Neural progenitor cell (in vitro differentiated cells): ENCODE measurements around the gene MED6. TPM values are rescaled to one million over a fixed set of nuclear protein-coding genes. Genes with fewer than 3 reads are reported as not detected.
A peak's percentile ranks its signal among the peaks of the same experiment; 100 is the strongest.

ENCODE experiments used
- DNase-seq: peaks from one replicate; pipeline ENCODE4 v3.0.0-alpha.2; 2016; ENCODE audit warnings: low spot score
- H2AFZ ChIP-seq: fragments of 200-600 bp; sonication (generic); replicated peaks from 2 replicates; pipeline ENCODE4 v1.6.1; 2016; ENCODE audit warnings: antibody characterized with exemption
- H3F3A ChIP-seq: fragments of 200-600 bp; sonication (generic); 2 replicates; pipeline ENCODE4 v1.6.1; 2016; ENCODE audit warnings: antibody characterized with exemption, low read depth
- H3K27ac ChIP-seq: fragments of 200-600 bp; sonication (generic); 2 replicates; pipeline ENCODE4 v1.5.1; 2016; ENCODE audit warnings: mild to moderate bottlenecking
- H3K27me3 ChIP-seq: fragments of 200-600 bp; sonication (generic); 2 replicates; pipeline ENCODE4 v1.6.1; 2016; ENCODE audit warnings: mild to moderate bottlenecking, moderate library complexity
- H3K36me3 ChIP-seq: fragments of 200-600 bp; sonication (generic); 2 replicates; pipeline ENCODE4 v1.5.1; 2016
- H3K4me1 ChIP-seq: fragments of 200-600 bp; sonication (generic); 2 replicates; pipeline ENCODE4 v1.6.1; 2016; ENCODE audit warnings: mixed run types
- H3K4me2 ChIP-seq: fragments of 200-600 bp; sonication (generic); 2 replicates; pipeline ENCODE4 v1.6.1; 2016
- H3K4me3 ChIP-seq: fragments of 200-600 bp; sonication (generic); 2 replicates; pipeline ENCODE4 v1.5.1; 2016
- H3K79me2 ChIP-seq: fragments of 200-600 bp; sonication (generic); 2 replicates; pipeline ENCODE4 v1.6.1; 2016; ENCODE audit warnings: low read depth
- H3K9ac ChIP-seq: fragments of 200-600 bp; sonication (generic); 2 replicates; pipeline ENCODE4 v1.6.1; 2016
- H3K9me3 ChIP-seq: fragments of 200-600 bp; sonication (generic); 2 replicates; pipeline ENCODE4 v1.5.1; 2016; ENCODE audit warnings: low read depth
- H4K20me1 ChIP-seq: fragments of 200-600 bp; sonication (generic); 2 replicates; pipeline ENCODE4 v1.6.1; 2016; ENCODE audit warnings: low read depth
- H3K27ac Mint-ChIP-seq: 3 replicates; pipeline ENCODE4 v1.8.0; 2021; ENCODE audit warnings: mixed read lengths
- H3K27me3 Mint-ChIP-seq: 2 replicates; pipeline ENCODE4 v1.8.0; 2022; ENCODE audit warnings: low read depth, mild to moderate bottlenecking, inconsistent platforms, moderate library complexity, mixed read lengths; ENCODE audit not compliant: insufficient read depth
- H3K36me3 Mint-ChIP-seq: 3 replicates; pipeline ENCODE4 v1.8.0; 2021; ENCODE audit warnings: mixed read lengths
- H3K4me1 Mint-ChIP-seq: 3 replicates; pipeline ENCODE4 v1.8.0; 2021; ENCODE audit warnings: mixed read lengths
- H3K4me3 Mint-ChIP-seq: 3 replicates; pipeline ENCODE4 v1.8.0; 2021; ENCODE audit warnings: mild to moderate bottlenecking, moderate library complexity, mixed read lengths
- H3K9me3 Mint-ChIP-seq: 3 replicates; pipeline ENCODE4 v1.8.0; 2020; ENCODE audit warnings: mixed read lengths
- EZH2 ChIP-seq: fragments of 200-600 bp; sonication (generic); IDR thresholded peaks from 2 replicates; pipeline ENCODE4 v1.6.1; 2017; ENCODE audit warnings: antibody characterized with exemption, mild to moderate bottlenecking, moderate library complexity
- EZH2phosphoT487 ChIP-seq: fragments of 200-600 bp; sonication (generic); IDR thresholded peaks from 2 replicates; pipeline ENCODE4 v1.6.1; 2017; ENCODE audit warnings: antibody characterized with exemption
- total RNA-seq: library from RNA; depleted of rRNA; stranded (reverse); fragments of >200 nt; gene quantifications from 2 replicates; pipeline ENCODE4 v1.2.3, GENCODE V29; 2015; ENCODE audit warnings: low replicate concordance
- TF ChIP-seq, protein P1 (sequence below): fragments of 200-600 bp; sonication (generic); IDR thresholded peaks from 2 replicates; pipeline ENCODE4 v1.5.1; 2017; ENCODE audit warnings: antibody characterized with exemption, mild to moderate bottlenecking

Gene MED6
- total RNA-seq, 1 donor from 2014 or later: 82.0 TPM

- H3K27ac Mint-ChIP-seq: no peak overlapping the region
- H3K36me3 Mint-ChIP-seq: no peaks in the 10 kb centered on the region
- Histone ChIP-seq H3K36me3 (peaks cover 10% of the 10 kb centered on the region), H3K79me2 (no peaks in the 10 kb centered on the region), H4K20me1 (no peaks in the 10 kb centered on the region), H2AFZ (no peak overlapping the region), H3K9ac (no peak overlapping the region), H3K27me3 (no peaks in the 10 kb centered on the region), H3K4me2 (no peak overlapping the region), H3K9me3 (peaks cover 11% of the 10 kb centered on the region), H3K27ac (no peak overlapping the region), H3F3A (no peaks in the 10 kb centered on the region), H3K4me3 (no peak overlapping the region), H3K4me1 (no peaks in the 10 kb centered on the region)
- H3K9me3 Mint-ChIP-seq: peaks cover 23% of the 10 kb centered on the region
- no peak overlapping the region for H3K4me3 Mint-ChIP-seq
- peaks cover 2% of the 10 kb centered on the region for H3K27me3 Mint-ChIP-seq
- no peaks in the 10 kb centered on the region for H3K4me1 Mint-ChIP-seq
- no peak for TF ChIP-seq EZH2phosphoT487
- TF ChIP-seq, protein P1, sequence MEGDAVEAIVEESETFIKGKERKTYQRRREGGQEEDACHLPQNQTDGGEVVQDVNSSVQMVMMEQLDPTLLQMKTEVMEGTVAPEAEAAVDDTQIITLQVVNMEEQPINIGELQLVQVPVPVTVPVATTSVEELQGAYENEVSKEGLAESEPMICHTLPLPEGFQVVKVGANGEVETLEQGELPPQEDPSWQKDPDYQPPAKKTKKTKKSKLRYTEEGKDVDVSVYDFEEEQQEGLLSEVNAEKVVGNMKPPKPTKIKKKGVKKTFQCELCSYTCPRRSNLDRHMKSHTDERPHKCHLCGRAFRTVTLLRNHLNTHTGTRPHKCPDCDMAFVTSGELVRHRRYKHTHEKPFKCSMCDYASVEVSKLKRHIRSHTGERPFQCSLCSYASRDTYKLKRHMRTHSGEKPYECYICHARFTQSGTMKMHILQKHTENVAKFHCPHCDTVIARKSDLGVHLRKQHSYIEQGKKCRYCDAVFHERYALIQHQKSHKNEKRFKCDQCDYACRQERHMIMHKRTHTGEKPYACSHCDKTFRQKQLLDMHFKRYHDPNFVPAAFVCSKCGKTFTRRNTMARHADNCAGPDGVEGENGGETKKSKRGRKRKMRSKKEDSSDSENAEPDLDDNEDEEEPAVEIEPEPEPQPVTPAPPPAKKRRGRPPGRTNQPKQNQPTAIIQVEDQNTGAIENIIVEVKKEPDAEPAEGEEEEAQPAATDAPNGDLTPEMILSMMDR: no peak
- no peak for TF ChIP-seq EZH2
- DNase-seq: no peak
Observed at GRCh38 chr14:70624972-70625371, 24.5 kb upstream of the MED6 start.

GRCh38 chr14:70622111-70622712, 21.8 kb upstream of the MED6 start:
- Histone ChIP-seq H3K9me3 (peaks cover 7% of the 10 kb centered on the region), H3K27ac (no peak overlapping the region), H3K27me3 (no peaks in the 10 kb centered on the region), H3K36me3 (peaks cover 5% of the 10 kb centered on the region), H3K4me3 (no peak overlapping the region), H3K79me2 (no peaks in the 10 kb centered on the region), H2AFZ (peak overlapping the region; percentile 46), H3K9ac (no peak overlapping the region), H3K4me1 (no peaks in the 10 kb centered on the region), H3F3A (no peaks in the 10 kb centered on the region), H3K4me2 (no peak overlapping the region), H4K20me1 (no peaks in the 10 kb centered on the region)
- no peaks in the 10 kb centered on the region for H3K36me3 Mint-ChIP-seq
- peaks cover 17% of the 10 kb centered on the region for H3K9me3 Mint-ChIP-seq
- H3K4me3 Mint-ChIP-seq: no peak overlapping the region
- no peak overlapping the region for H3K27ac Mint-ChIP-seq
- peak; percentile 69 for DNase-seq
- no peaks in the 10 kb centered on the region for H3K27me3 Mint-ChIP-seq
- TF ChIP-seq EZH2phosphoT487 (no peak), EZH2 (no peak)
- TF ChIP-seq, protein P1: peak; percentile 72
- no peaks in the 10 kb centered on the region for H3K4me1 Mint-ChIP-seq

DNA sequence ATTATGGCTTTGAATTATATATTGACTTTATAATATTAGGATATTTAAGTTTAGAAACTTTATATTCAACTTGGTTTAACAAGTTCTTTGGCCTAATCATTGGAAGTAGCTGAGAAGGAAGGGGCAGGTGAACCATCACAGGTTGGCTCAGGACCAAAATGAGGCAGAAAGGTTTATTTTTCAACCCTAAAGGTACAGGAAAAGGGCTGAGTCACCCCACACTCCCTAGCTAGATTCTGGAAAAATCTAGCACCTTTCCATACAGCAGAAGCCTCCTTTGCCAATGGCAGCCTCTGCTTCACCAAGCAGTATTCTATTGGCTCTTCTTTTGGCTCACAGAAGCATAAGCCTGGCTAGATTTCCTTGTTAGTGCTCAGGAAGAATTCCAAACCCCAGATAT, 19.3 kb upstream of the MED6 start:
- Mint-ChIP-seq H3K9me3 (no peaks in the 10 kb centered on the region), H3K27me3 (no peaks in the 10 kb centered on the region), H3K36me3 (no peaks in the 10 kb centered on the region), H3K4me1 (no peaks in the 10 kb centered on the region), H3K4me3 (no peak overlapping the region), H3K27ac (no peak overlapping the region)
- Histone ChIP-seq H4K20me1 (no peaks in the 10 kb centered on the region), H3K36me3 (no peaks in the 10 kb centered on the region), H3K79me2 (no peaks in the 10 kb centered on the region), H3K27me3 (no peaks in the 10 kb centered on the region), H3K9me3 (no peaks in the 10 kb centered on the region), H3K27ac (no peak overlapping the region), H3K9ac (no peak overlapping the region), H2AFZ (no peak overlapping the region), H3K4me3 (no peak overlapping the region), H3K4me2 (no peak overlapping the region), H3F3A (no peaks in the 10 kb centered on the region), H3K4me1 (no peaks in the 10 kb centered on the region)
- DNase-seq: no peak
- TF ChIP-seq EZH2phosphoT487 (no peak), EZH2 (no peak)
- TF ChIP-seq, protein P1: no peak
